Measurements from ENCODE around the gene TRH.
"Not testable (repeated sequence)": the region's sequence is repeated elsewhere in the genome, so short reads cannot be mapped to it uniquely, and the experiment has no call there.

TRH gene

DNA sequence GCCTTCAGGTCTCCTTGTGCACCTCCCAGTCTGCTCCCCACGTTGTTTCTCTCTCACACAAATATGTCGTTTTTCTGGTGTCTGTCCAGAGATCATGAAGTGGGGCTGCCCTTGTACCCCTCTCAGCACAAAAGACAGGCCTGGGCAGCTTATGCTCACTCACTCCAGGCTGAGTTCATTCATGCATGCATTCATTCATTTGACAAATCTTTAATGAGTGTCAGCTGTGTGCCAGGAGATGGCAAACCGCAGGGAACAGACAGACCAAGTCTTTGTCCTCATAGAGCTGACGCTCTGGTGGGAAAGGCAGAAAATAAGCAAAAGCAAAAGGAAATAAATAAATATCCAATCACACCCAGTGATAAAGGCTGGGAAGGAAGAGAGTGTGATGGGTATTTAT lies 7.6 kb upstream of the TRH start:
- no peak for DNase-seq

- DNase-seq: no peak
These were observed 6.8 kb upstream of the TRH start for GRCh38 chr3:129967761-129968160.

GRCh38 chr3:129971351-129972052 lies 3.0 kb upstream of the TRH start:
- DNase-seq: no peak

DNA sequence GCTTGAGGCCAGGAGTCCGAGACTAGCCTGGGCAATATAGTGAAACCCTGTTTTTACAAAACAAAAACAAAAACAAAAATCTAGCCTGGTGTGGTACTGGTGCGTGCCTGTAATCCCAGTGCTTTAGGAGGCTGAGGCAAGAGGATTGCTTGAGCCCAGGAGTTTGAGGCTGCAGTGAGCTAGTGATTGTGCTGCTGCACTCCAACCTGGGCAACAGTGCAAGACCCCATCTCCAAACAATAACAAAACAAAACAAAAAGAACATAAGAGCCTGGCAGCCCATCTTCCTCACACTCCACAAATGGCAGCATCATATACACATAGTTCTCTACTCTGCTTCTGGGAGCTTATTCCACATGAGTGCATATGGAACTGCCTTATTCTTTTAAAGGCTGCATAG lies 2.2 kb upstream of the TRH start:
- DNase-seq: no peak

- DNase-seq: no peak
These were observed 512 bp upstream of the TRH start for GRCh38 chr3:129973853-129974563.

- no peak for DNase-seq
These were observed 549 bp downstream of the TRH start for GRCh38 chr3:129974833-129975704.

GRCh38 chr3:129975705-129976048 lies 1.2 kb downstream of the TRH start:
- no peak for DNase-seq

DNA sequence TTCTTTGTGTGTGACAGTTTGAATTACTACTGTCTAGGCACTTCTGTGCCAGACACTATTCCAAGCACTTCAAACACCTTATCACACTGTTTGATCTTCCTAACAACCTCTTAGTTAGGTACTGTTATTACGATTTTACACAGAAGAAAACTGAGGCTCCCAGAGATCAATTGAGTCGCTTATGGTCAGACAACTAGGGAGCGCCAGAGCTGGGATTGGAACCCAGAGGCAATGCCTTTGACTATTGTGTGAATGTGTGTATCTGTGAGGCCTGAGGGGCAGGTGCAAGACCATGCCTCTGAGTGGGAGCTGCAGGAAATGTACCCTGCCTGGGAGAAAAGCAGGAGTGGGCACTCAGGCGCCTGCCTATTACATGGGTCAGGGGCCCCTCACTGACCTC lies 1.8 kb downstream of the TRH start:
- DNase-seq: no peak

GRCh38 chr3:129978123-129978522 lies 3.6 kb downstream of the TRH start:
- DNase-seq: no peak

- no peak for DNase-seq
These were observed 5.4 kb downstream of the TRH start for GRCh38 chr3:129979905-129980304.

GRCh38 chr3:129983561-129983960 lies 9.0 kb downstream of the TRH start:
- no peak for DNase-seq

DNA sequence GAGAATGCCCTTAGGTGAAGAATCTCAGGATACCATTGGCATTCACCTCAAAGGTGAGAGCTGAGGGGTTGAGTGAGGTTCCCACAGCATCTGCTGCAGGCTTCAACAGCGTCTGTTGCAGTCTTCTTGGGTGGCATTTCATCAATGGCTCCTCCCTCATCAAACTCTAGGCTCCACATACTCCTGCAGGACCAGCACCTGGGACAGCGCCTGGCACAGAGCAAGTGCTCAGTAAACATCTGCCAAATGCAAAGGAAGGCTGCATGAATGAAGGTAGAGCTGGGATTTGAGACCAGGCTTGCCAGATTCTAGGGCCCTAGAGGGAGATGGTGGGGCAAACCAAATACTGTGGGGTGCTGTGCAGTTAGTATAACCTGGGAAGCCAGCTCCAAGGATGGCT lies 9.6 kb downstream of the TRH start:
- no peak for DNase-seq

DNA sequence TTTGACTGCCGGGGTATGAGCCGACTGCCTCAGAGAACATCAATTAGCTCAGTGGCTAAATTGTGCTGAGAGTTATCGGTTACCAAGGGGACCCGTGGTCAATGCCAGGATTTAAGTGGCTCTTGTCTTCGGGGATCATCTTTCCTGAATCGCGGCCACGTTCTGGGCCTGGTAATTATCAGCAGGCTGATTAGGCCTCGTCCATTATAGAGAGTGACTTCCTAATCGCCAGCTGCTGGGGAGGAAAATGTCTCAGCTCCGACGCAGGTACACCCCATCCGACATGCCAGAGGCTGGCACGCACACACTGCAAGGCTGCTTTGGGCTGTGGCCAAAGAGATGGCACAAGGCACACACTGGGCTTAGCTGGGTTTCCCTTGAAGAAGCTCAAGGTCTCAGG lies 10.6 kb downstream of the TRH start:
- no peak for DNase-seq

DNA sequence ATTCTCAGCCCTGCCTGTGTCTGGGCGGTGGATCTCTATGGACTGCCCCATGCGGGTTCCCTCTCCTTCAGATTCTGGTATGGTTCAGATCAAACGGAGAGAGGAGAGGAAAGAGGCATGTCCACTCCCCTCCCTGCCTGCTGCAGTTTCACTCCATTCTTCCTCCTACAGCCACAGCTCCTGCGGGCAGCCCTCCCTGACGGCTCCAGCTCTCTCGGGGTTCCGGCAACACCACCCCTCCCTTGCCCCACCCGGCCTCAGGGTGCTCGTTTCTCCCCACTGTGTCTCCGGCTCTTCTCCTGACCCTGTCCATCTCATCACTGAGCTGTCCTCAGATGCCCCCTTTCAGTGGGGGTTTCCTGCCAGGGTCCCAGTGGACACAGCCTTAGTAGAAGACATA lies 13.9 kb downstream of the TRH start:
- DNase-seq: no peak

- no peak for DNase-seq
These were observed 14.9 kb downstream of the TRH start for GRCh38 chr3:129989414-129989813.

DNA sequence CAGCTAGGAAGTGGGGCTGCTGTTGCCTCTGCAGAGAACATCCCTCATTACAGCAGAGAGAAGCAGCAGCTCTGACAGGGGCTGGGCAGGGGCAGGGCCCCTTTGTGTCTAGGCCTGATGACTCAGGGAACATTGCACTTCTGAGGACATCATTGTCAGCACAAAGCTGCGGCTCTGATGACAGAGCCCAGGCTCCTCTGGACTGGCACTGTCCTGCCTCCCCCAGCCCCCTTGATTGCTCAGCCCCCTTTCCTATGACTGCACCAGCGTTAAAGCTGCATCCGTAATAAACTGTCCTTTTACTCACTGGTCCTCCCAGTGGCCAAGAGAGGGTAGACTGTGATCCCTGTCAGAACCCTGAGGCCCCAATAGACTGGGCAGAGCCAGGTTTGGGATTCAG lies 18.3 kb downstream of the TRH start:
- DNase-seq: no peak

- no peak for DNase-seq
These were observed 20.5 kb downstream of the TRH start for GRCh38 chr3:129994883-129995559.

DNA sequence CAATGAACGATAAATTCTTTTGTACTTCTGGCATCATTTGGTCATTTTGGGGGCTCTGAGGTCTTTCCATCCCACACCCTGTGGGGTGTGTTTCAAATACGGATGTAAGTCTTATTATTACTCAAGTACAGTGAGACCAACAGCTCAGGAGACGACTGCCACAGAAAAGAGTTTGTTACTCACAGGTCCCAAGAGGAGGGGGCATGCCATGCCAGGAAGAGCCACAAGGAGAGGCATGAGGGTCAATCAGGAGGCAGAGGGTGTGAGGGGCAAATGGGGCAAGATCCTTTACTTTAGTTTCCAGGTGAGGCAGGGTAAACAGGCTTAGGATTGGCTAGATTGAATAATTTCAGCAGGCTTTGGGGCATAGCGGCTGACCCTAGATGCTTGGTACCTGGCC lies 21.6 kb downstream of the TRH start:
- no peak for DNase-seq

DNA sequence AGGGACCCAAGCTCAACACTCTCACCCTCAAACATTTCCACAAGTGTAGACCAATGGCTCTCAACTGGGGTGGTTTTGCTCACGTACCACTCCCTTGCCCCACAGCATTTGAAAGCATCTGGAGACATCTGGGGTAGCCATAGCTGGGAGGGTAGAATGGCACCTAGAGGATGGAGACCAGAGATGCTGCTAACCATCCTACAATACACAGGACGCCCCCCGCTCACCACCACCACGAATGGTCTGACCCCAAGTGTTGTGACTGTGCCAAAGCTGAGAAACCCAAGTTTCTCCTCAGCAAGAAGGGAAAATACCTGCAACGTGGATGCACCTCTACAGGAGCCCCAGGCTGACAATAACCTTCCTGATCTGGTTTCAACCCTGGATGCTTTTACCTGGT lies 24.7 kb downstream of the TRH start:
- not testable (repeated sequence) for DNase-seq

DNA sequence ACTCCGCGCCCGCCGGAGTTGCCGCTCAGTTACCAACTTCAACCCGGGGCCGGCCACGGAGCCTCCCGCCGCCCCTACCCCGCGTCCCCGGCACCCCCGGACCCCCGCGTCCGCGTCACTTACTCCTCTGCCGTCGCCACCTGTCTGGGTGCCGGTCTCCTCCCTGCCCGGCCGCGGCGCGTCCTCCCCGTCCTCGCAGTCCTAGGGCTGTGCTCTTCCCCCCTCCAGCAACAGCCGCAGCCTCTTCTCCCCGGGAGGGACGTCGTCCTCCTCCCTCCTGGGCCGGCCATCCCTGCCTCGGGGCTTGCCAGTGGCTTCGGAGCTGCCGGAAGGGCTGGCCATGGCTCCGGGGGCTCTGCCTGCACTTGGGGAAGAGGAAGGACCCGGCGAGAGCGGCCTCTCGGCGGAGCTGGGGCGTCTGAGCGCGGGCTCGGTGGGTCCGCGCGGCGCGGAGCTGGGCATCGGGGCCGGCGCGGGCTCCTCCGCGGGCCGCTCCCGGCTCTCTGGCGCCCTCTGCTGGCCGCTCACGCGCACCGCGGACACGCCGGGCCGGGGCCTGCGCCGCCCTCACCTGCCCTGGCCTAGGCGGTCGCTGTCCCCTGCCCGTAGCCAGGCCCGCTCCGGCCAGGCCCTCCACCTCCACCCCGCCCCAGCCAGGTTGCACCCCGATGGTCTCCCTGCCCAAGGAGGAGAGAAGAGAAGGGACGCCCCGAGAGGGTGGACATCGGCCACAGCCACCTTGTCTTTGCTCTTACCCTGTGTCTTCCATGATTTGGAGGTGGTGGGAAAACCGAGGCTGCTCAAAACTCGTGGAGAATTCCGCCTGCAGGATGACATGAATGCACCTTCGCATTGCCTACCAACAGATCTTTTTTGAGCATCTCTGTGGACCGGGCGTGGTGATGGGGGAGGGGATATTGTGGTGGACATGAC lies 28.4 kb downstream of the TRH start:
- not testable (repeated sequence) for DNase-seq

GRCh38 chr3:130010556-130010955 lies 36.0 kb downstream of the TRH start:
- DNase-seq: no peak

DNA sequence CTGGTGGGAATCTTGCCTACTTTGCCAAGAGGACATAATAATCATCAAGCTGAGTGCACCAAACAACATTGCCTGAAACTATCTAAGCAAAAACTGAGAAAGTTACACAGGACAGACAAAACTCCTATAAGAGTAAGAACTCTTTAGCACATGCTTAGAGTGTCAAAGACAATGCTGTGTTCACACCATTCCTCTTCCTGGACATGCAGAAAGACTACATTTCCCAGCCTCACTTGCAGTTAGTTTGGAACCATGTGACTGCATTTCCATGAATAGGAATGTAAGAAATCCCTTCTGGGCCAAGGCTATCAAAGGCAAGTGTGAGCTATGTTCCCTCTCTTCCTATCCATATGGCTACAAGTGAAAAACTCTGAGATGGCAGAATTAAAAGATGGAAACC lies 37.6 kb downstream of the TRH start:
- DNase-seq: not testable (repeated sequence)

Measured in cortex of kidney (tissue), 1 donor.